OCI-LY1 (cell line): ENCODE measurements around the gene MTHFSD.

Experiments used
- H2AFZ ChIP-seq: fragments of 200-600 bp; sonication (generic), shearing (Covaris generic); 2 replicates; pipeline ENCODE4 v1.6.0; 2014; ENCODE audit warnings: antibody characterized with exemption, mild to moderate bottlenecking, low read length
- H3F3A ChIP-seq: fragments of 200-600 bp; sonication (generic), shearing (Covaris generic); 2 replicates; pipeline ENCODE4 v1.6.0; 2014; ENCODE audit warnings: mild to moderate bottlenecking, antibody characterized with exemption, low read length, moderate library complexity; ENCODE audit not compliant: insufficient read depth
- H3K27ac ChIP-seq: fragments of 200-600 bp; sonication (generic); 2 replicates; pipeline ENCODE4 v1.5.1; 2014; ENCODE audit warnings: low read length, mixed run types, mild to moderate bottlenecking, low read depth; ENCODE audit not compliant: poor library complexity, severe bottlenecking
- H3K27me3 ChIP-seq: fragments of 200-600 bp; sonication (generic); 2 replicates; pipeline ENCODE4 v1.6.0; 2014; ENCODE audit warnings: antibody characterized with exemption, mild to moderate bottlenecking, low read length, moderate library complexity; ENCODE audit not compliant: insufficient read depth
- H3K36me3 ChIP-seq: fragments of 200-600 bp; sonication (generic); 2 replicates; pipeline ENCODE4 v1.6.1; 2014; ENCODE audit warnings: mild to moderate bottlenecking, antibody characterized with exemption, low read length, moderate library complexity, mixed read lengths; ENCODE audit not compliant: insufficient read depth
- H3K4me1 ChIP-seq: fragments of 200-600 bp; sonication (generic); 2 replicates; pipeline ENCODE4 v1.5.1; 2014; ENCODE audit warnings: mild to moderate bottlenecking, low read length, moderate library complexity; ENCODE audit not compliant: insufficient read depth, severe bottlenecking
- H3K4me2 ChIP-seq: fragments of 200-600 bp; sonication (generic), shearing (Covaris generic); 2 replicates; pipeline ENCODE4 v1.6.1; 2014; ENCODE audit warnings: low read length
- H3K4me3 ChIP-seq: fragments of 200-600 bp; sonication (generic); 2 replicates; pipeline ENCODE4 v1.5.1; 2014; ENCODE audit warnings: low read length, low read depth, mild to moderate bottlenecking, mixed read lengths; ENCODE audit not compliant: poor library complexity, severe bottlenecking
- H3K79me2 ChIP-seq: fragments of 200-600 bp; shearing (Covaris generic); 2 replicates; pipeline ENCODE4 v1.6.1; 2016; ENCODE audit warnings: mixed run types, low read length, mixed read lengths; ENCODE audit not compliant: insufficient read depth
- H3K9ac ChIP-seq: fragments of 200-600 bp; sonication (generic), shearing (Covaris generic); 2 replicates; pipeline ENCODE4 v1.6.1; 2014; ENCODE audit warnings: mild to moderate bottlenecking, low read length, mixed read lengths
- H3K9me2 ChIP-seq: fragments of 200-600 bp; sonication (generic), shearing (Covaris generic); 2 replicates; pipeline ENCODE4 v1.6.1; 2014; ENCODE audit warnings: low read depth, mild to moderate bottlenecking, low read length, mixed read lengths
- H3K9me3 ChIP-seq: fragments of 200-600 bp; shearing (Covaris generic); 2 replicates; pipeline ENCODE4 v1.6.1; 2014; ENCODE audit warnings: low read length, mixed read lengths
- H4K20me1 ChIP-seq: fragments of 200-600 bp; sonication (generic), shearing (Covaris generic); 2 replicates; pipeline ENCODE4 v1.6.0; 2016; ENCODE audit warnings: mild to moderate bottlenecking, low read length; ENCODE audit not compliant: insufficient read depth
- EZH2 ChIP-seq: fragments of 200-600 bp; sonication (generic), shearing (Covaris generic); IDR thresholded peaks from 2 replicates; pipeline ENCODE4 v1.8.0; 2017; ENCODE audit warnings: borderline replicate concordance, mixed run types, mild to moderate bottlenecking, antibody characterized with exemption, low read length, moderate library complexity, mixed read lengths
- TF ChIP-seq, protein P1 (sequence below): fragments of 200-600 bp; sonication (generic), shearing (Covaris generic); IDR thresholded peaks from 2 replicates; pipeline ENCODE4 v1.5.1; 2017; ENCODE audit warnings: mild to moderate bottlenecking, antibody characterized with exemption, low read length, moderate library complexity, mixed read lengths

The MTHFSD gene

DNA sequence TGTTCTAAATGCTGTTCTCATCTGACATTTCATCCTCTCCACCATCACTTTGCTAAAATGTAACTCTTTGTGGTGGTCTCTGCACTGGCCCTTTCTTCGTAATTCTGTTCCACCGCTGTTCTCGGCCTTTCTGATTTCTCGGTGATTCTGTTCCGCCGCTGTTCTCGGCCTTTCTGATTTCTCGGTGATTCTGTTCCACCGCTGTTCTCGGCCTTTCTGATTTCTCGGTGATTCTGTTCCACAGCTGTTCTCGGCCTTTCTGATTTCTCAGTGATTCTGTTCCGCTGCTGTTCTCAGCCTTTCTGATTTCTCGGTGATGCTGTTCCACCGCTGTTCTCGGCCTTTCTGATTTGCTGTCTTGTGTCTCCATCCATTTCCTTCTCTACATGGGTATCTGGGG, 32.4 kb downstream of the MTHFSD start:
- Histone ChIP-seq H3F3A (no peaks in the 10 kb centered on the region), H3K4me1 (no peaks in the 10 kb centered on the region), H3K9me2 (no peaks in the 10 kb centered on the region), H3K79me2 (no peaks in the 10 kb centered on the region), H3K9ac (no peak overlapping the region), H3K4me2 (no peak overlapping the region), H2AFZ (no peak overlapping the region), H3K27me3 (no peaks in the 10 kb centered on the region; the same call in 1 of the 2 replicates), H3K9me3 (no peaks in the 10 kb centered on the region), H3K27ac (no peak overlapping the region), H3K4me3 (no peak overlapping the region), H3K36me3 (no peaks in the 10 kb centered on the region), H4K20me1 (no peaks in the 10 kb centered on the region)
- no peak for TF ChIP-seq EZH2
- TF ChIP-seq, protein P1, sequence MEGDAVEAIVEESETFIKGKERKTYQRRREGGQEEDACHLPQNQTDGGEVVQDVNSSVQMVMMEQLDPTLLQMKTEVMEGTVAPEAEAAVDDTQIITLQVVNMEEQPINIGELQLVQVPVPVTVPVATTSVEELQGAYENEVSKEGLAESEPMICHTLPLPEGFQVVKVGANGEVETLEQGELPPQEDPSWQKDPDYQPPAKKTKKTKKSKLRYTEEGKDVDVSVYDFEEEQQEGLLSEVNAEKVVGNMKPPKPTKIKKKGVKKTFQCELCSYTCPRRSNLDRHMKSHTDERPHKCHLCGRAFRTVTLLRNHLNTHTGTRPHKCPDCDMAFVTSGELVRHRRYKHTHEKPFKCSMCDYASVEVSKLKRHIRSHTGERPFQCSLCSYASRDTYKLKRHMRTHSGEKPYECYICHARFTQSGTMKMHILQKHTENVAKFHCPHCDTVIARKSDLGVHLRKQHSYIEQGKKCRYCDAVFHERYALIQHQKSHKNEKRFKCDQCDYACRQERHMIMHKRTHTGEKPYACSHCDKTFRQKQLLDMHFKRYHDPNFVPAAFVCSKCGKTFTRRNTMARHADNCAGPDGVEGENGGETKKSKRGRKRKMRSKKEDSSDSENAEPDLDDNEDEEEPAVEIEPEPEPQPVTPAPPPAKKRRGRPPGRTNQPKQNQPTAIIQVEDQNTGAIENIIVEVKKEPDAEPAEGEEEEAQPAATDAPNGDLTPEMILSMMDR: no peak

DNA sequence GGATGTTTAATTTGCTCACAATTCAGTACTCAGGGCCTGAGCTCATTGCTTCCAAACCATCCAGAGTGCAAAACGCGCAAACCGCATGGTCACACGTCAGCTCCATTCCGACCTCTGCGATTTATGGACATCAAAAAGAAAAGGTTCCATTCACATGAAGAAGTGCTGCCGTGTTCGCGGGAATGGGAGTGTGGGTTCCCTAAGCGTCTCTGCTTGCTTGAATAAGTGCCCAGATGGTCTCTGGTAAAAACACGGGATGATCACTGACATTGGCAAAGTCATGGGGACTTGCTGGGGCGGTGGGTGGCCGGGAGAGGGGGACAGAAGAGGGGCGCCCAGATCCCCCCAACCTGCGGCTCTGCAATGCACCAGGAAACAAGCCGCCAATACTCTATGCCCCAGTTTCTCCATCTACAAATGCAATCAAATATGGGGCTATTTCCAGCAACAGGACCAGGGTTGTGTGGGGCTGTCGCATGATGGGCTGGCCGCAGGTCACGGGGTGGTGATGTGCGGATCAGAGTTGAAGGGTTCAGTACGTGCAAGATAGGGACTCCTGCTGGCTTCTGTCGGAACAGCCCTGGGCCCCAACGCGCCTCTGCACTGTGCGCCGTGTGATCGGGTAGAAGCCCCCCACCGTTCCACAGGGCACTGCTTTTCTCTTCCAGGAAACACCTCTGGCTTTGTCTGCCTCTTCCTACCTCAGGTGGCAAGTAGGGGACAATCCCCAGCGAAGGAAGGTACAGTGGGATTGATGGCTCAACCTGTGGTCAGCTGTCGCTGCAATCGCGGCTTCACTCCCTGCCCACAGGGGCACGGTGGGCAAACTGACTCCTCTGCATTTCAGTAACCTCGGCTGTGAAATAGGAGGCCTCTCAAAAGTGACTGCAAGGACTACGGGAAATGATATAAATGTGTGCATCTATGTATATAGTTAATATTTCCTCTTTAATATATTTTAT, 33.5 kb downstream of the MTHFSD start:
- Histone ChIP-seq H3K36me3 (no peaks in the 10 kb centered on the region), H3K27me3 (no peaks in the 10 kb centered on the region; the same call in 1 of the 2 replicates), H3K4me3 (no peak overlapping the region), H3K79me2 (no peaks in the 10 kb centered on the region), H3K9me2 (no peaks in the 10 kb centered on the region), H3F3A (no peaks in the 10 kb centered on the region), H3K27ac (no peak overlapping the region), H3K9me3 (no peaks in the 10 kb centered on the region), H3K4me2 (no peak overlapping the region), H2AFZ (no peak overlapping the region), H4K20me1 (no peaks in the 10 kb centered on the region), H3K9ac (no peak overlapping the region), H3K4me1 (no peaks in the 10 kb centered on the region)
- no peak for TF ChIP-seq EZH2
- TF ChIP-seq, protein P1: no peak

GRCh38 chr16:86520317-86521210, 34.5 kb downstream of the MTHFSD start:
- H3F3A ChIP-seq: no peaks in the 10 kb centered on the region
- H3K9me3 ChIP-seq: no peaks in the 10 kb centered on the region
- no peaks in the 10 kb centered on the region for H3K9me2 ChIP-seq
- no peak overlapping the region for H3K4me3 ChIP-seq
- no peaks in the 10 kb centered on the region for H3K4me1 ChIP-seq
- no peaks in the 10 kb centered on the region for H3K79me2 ChIP-seq
- H3K4me2 ChIP-seq: no peak overlapping the region
- no peaks in the 10 kb centered on the region; the same call in 1 of the 2 replicates for H3K27me3 ChIP-seq
- TF ChIP-seq, protein P1: no peak; the same call in none of the 2 replicates
- TF ChIP-seq EZH2: no peak
- no peak overlapping the region for H3K9ac ChIP-seq
- no peak overlapping the region for H2AFZ ChIP-seq
- H3K36me3 ChIP-seq: no peaks in the 10 kb centered on the region
- H4K20me1 ChIP-seq: no peaks in the 10 kb centered on the region
- no peak overlapping the region for H3K27ac ChIP-seq
